Osteocyte (in vitro differentiated cells): Measurements from ENCODE around the gene DERL3. TPM values are rescaled to one million over a fixed set of nuclear protein-coding genes. Genes with fewer than 3 reads are reported as not detected.

Experiments
- DNase-seq: peaks from one replicate; pipeline ENCODE4 v3.0.0; 2021; ENCODE audit warnings: mixed read lengths; ENCODE audit not compliant: unreplicated experiment; ENCODE audit errors: extremely low spot score
- H3K27ac Mint-ChIP-seq: one replicate; pipeline ENCODE4 v1.8.0; 2021; ENCODE audit warnings: mild to moderate bottlenecking, mixed read lengths; ENCODE audit not compliant: unreplicated experiment
- H3K27me3 Mint-ChIP-seq: one replicate; pipeline ENCODE4 v1.8.0; 2021; ENCODE audit warnings: mixed read lengths; ENCODE audit not compliant: unreplicated experiment
- H3K36me3 Mint-ChIP-seq: one replicate; pipeline ENCODE4 v1.8.0; 2021; ENCODE audit warnings: mixed read lengths; ENCODE audit not compliant: unreplicated experiment
- H3K4me1 Mint-ChIP-seq: one replicate; pipeline ENCODE4 v1.8.0; 2021; ENCODE audit warnings: mixed read lengths; ENCODE audit not compliant: unreplicated experiment
- H3K4me3 Mint-ChIP-seq: one replicate; pipeline ENCODE4 v1.8.0; 2021; ENCODE audit warnings: mild to moderate bottlenecking, moderate library complexity, mixed read lengths; ENCODE audit not compliant: unreplicated experiment
- H3K9me3 Mint-ChIP-seq: one replicate; pipeline ENCODE4 v1.8.0; 2021; ENCODE audit warnings: mixed read lengths; ENCODE audit not compliant: unreplicated experiment
- total RNA-seq: library from RNA; stranded (reverse); gene quantifications from 2 replicates; pipeline ENCODE4 v1.2.1, GENCODE V29; 2021
- TF ChIP-seq, protein P1 (sequence below): fragments of 200-600 bp; sonication (generic); IDR thresholded peaks from 2 replicates; pipeline ENCODE4 v1.5.0; 2021; ENCODE audit warnings: antibody characterized with exemption, mild to moderate bottlenecking, moderate library complexity

Gene DERL3
- total RNA-seq, 1 donor from 2014 or later: 0.56 TPM

DNA sequence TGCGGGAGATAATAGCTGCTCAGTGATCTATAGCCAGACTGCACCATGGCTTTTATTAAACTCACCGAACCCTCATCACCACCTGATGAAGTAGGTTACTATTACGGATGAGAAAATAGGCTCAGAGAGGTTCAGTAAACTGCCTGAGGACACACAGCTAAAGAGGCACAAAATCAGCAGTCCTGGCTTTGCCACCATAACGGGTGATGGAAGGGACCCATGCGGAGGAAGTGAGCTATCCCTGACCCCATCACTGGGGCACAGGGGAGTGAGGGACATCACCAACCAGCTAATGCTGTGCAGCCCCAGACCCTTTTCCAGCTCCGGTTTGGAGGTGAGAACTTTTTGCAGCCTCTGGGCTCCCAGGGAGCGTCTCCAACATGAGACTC lies 7.3 kb upstream of the DERL3 start:
- Mint-ChIP-seq H3K4me1 (peaks cover 17% of the 10 kb centered on the region), H3K27ac (no peak overlapping the region), H3K36me3 (no peaks in the 10 kb centered on the region), H3K9me3 (no peaks in the 10 kb centered on the region), H3K27me3 (no peaks in the 10 kb centered on the region), H3K4me3 (no peak overlapping the region)
- DNase-seq: no peak
- TF ChIP-seq, protein P1, sequence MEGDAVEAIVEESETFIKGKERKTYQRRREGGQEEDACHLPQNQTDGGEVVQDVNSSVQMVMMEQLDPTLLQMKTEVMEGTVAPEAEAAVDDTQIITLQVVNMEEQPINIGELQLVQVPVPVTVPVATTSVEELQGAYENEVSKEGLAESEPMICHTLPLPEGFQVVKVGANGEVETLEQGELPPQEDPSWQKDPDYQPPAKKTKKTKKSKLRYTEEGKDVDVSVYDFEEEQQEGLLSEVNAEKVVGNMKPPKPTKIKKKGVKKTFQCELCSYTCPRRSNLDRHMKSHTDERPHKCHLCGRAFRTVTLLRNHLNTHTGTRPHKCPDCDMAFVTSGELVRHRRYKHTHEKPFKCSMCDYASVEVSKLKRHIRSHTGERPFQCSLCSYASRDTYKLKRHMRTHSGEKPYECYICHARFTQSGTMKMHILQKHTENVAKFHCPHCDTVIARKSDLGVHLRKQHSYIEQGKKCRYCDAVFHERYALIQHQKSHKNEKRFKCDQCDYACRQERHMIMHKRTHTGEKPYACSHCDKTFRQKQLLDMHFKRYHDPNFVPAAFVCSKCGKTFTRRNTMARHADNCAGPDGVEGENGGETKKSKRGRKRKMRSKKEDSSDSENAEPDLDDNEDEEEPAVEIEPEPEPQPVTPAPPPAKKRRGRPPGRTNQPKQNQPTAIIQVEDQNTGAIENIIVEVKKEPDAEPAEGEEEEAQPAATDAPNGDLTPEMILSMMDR: no peak

DNA sequence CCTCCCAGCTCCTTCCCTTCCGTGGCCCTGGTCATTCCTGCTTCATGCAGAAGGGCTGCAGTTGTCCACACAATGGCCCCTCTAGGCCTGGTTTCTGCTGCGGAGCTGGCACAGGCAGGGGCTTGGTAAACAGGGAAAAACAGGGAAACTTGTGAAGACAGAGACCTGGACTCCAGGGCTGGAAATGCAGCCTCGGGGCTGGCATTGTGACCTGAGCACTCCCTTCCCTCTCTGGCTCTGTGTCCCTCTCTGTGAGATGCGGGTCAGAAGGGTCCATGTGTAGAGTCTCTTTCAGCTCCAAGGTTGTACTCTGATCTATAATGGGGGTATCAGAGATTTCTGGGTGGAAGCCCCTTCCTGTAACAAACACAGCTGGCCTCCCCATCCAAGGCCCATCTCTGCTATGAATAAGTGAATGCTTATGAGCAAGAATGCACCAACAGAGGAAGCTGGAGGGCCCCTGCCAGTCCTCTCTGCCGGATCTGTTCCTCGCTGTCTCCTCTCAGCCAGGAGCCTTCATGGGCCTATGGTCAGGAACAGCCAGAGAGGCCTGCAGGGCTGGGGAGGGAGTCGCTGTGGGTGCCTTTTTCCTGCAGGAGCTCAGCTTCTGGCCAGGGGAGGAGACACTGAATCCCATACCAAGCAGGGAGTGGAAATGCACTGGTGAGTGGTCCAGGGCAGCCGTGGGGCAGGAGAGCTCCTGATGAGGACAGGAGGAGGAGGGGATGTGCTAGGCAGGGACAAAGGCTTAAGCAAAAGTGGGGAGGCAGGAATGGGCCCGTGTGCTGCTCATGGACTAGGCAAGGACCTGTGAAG lies 6.7 kb upstream of the DERL3 start:
- Mint-ChIP-seq H3K27ac (no peak overlapping the region), H3K4me1 (peaks cover 17% of the 10 kb centered on the region), H3K36me3 (no peaks in the 10 kb centered on the region), H3K27me3 (no peaks in the 10 kb centered on the region), H3K4me3 (no peak overlapping the region), H3K9me3 (no peaks in the 10 kb centered on the region)
- TF ChIP-seq, protein P1: no peak
- DNase-seq: no peak

DNA sequence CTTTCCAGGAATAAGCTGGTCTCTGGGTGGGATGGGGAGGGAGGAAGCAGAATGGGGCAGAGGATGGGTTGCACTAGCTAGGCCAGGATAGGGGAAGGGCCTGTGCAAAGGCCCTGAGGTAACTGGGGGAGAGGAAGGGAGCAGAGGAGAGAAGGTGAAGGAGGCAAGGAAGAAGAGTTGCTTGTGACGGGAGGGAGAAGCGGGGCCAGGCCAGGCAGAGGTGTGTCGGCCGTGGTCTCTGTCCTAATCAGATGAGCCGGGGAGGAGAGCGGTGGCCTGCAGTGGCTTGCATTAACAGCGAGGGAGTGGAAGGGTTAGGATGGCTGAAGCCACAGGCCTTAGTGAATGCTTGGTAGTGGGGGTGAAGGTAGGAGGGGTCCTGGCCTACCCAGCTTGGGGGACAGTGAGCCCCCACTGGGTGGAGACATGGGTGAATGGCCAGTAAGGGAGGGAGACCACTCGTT lies 6.0 kb upstream of the DERL3 start:
- TF ChIP-seq, protein P1: no peak
- Mint-ChIP-seq H3K9me3 (no peaks in the 10 kb centered on the region), H3K27ac (no peak overlapping the region), H3K4me3 (no peak overlapping the region), H3K27me3 (no peaks in the 10 kb centered on the region), H3K36me3 (no peaks in the 10 kb centered on the region), H3K4me1 (peaks cover 17% of the 10 kb centered on the region)
- no peak for DNase-seq

DNA sequence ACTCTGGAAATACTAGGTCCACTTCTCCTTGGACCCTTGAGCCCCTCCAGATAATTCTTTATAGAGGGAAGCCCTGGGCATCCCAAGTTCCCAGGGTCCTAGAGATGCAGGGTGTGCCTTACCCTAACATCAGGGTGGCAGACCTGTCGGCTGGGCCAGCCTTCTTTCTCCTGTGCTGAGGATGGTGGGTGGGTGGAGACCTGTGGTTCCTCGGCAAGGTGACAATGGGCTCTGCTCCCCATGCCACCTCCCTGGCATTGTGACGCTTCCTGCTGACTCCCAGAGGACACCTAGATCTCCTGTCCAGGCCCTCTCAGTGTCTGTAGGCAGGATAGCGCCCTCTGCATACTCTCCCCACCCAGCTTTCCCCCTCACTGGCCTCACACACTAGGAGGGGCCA lies 3.8 kb upstream of the DERL3 start:
- Mint-ChIP-seq H3K36me3 (no peaks in the 10 kb centered on the region), H3K27ac (no peak overlapping the region), H3K4me1 (peaks cover 30% of the 10 kb centered on the region), H3K4me3 (no peak overlapping the region), H3K27me3 (no peaks in the 10 kb centered on the region), H3K9me3 (no peaks in the 10 kb centered on the region)
- DNase-seq: no peak
- TF ChIP-seq, protein P1: no peak

DNA sequence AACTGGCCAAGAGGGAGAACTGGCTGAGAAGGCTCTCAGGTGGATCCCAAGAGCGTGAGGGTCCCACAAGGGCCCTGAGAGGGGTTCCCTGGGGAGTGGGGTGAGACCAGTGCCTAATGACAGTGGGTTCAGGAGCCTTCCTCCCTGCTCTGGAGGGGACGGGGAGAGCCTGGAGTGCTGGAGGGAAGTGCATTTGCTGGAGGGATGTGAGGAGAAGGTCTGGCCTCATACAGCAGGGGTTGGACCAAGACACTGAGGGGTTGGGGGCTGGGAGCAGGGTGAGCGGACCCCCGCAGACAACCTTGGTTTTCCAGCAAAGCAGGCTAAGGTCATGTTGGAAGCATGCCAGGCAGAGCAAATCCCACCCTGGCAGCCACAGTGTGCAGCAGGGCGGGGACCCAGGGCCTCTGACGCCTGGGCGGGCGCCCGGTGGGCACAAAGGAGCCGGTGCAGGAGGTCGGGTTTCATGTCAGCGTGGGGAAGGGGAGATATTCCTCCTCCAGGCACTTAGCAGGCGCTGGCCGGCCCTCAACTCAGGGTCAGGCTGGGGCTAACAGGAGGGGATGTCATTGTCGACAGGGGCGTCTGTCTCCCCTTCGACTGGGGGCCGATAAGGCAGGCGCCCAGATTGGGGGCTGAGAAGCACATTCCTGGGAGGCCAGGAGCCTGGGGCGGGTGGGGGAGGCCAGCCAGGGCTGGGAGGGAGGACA lies 3.1 kb upstream of the DERL3 start:
- H3K9me3 Mint-ChIP-seq: no peaks in the 10 kb centered on the region

More for the DNA sequence above, 3.1 kb upstream of the DERL3 start:
- no peak overlapping the region for H3K27ac Mint-ChIP-seq
- no peak for DNase-seq
- peaks cover 32% of the 10 kb centered on the region for H3K4me1 Mint-ChIP-seq
- H3K4me3 Mint-ChIP-seq: no peak overlapping the region
- TF ChIP-seq, protein P1: no peak
- no peaks in the 10 kb centered on the region for H3K36me3 Mint-ChIP-seq
- no peaks in the 10 kb centered on the region for H3K27me3 Mint-ChIP-seq
